Urinary bladder (tissue), 4 donors: ENCODE measurements around the gene POR. TPM values are rescaled to one million over a fixed set of nuclear protein-coding genes. Genes with fewer than 3 reads are reported as not detected.

Experiments used
- DNase-seq: peaks from one replicate; pipeline ENCODE4 v3.0.0-alpha.2; 2015; ENCODE audit errors: extremely low spot score
- H3K27ac ChIP-seq: one replicate; pipeline ENCODE4 v1.5.1; 2013; ENCODE audit warnings: low read depth, mild to moderate bottlenecking, moderate library complexity
- H3K36me3 ChIP-seq: one replicate; pipeline ENCODE4 v1.6.1; 2013; ENCODE audit warnings: mild to moderate bottlenecking, moderate library complexity; ENCODE audit not compliant: insufficient read depth
- H3K4me1 ChIP-seq: one replicate; pipeline ENCODE4 v1.6.1; 2013; ENCODE audit warnings: mild to moderate bottlenecking, moderate library complexity; ENCODE audit not compliant: insufficient read depth
- H3K4me3 ChIP-seq: one replicate; pipeline ENCODE4 v1.5.1; 2013; ENCODE audit warnings: low read depth, low read length
- WGBS: extraction: QIAGEN DNeasy Blood & Tissue Kit; methylation state at CpG from one replicate; pipeline ENCODE4 v1.1.7; 2013; 5-methylcytosine and 5-hydroxymethylcytosine counted together
- polyA plus RNA-seq: library from polyadenylated mRNA; stranded (reverse); fragments of 200-250 nt; gene quantifications from one replicate; pipeline ENCODE4 v1.2.3, GENCODE V29; 2013
- total RNA-seq: library from RNA; depleted of rRNA; stranded (reverse); fragments of >200 nt; gene quantifications from one replicate; pipeline ENCODE4 v1.2.3, GENCODE V29; 2014
- donor health status: healthy with polysubstance abuse.
- donor health status: healthy.

The POR gene
- total and polyA plus RNA-seq, 2 donors, result 33.2 to 103 TPM

- 61% methylated on average over 5 of the region's 5 CpGs for whole genome bisulfite sequencing
- no peak for DNase-seq
- Histone ChIP-seq H3K36me3 (no peaks in the 10 kb centered on the region), H3K4me3 (peak overlapping the region; percentile 83), H3K27ac (no peak overlapping the region), H3K4me1 (peaks cover 4% of the 10 kb centered on the region)
Observed at GRCh38 chr7:75916259-75916658, 1.3 kb downstream of the POR start.

- no peak for DNase-seq
- no peak overlapping the region for H3K4me3 ChIP-seq
- no peak overlapping the region for H3K27ac ChIP-seq
- no peaks in the 10 kb centered on the region for H3K36me3 ChIP-seq
- H3K4me1 ChIP-seq, result peaks cover 4% of the 10 kb centered on the region
- WGBS, result 89% methylated on average over 11 of the region's 11 CpGs
Observed at GRCh38 chr7:75916685-75917634, 2.0 kb downstream of the POR start.

GRCh38 chr7:75920431-75921161, 5.6 kb downstream of the POR start:
- Histone ChIP-seq H3K4me1 (peaks cover 4% of the 10 kb centered on the region), H3K27ac (no peak overlapping the region), H3K4me3 (no peak overlapping the region), H3K36me3 (no peaks in the 10 kb centered on the region)
- WGBS, result 91% methylated on average over 19 of the region's 19 CpGs
- no peak for DNase-seq

- WGBS, result 65% methylated on average over 14 of the region's 14 CpGs
- H3K36me3 ChIP-seq, result no peaks in the 10 kb centered on the region
- H3K4me1 ChIP-seq, result peaks cover 2% of the 10 kb centered on the region
Observed at GRCh38 chr7:75921479-75921878, 6.5 kb downstream of the POR start.

GRCh38 chr7:75922966-75923603, 8.1 kb downstream of the POR start:
- WGBS, result 90% methylated on average over 9 of the region's 9 CpGs
- no peaks in the 10 kb centered on the region for H3K36me3 ChIP-seq
- peaks cover 2% of the 10 kb centered on the region for H3K4me1 ChIP-seq
- H3K4me3 ChIP-seq, result no peak overlapping the region
- DNase-seq, result no peak
- no peak overlapping the region for H3K27ac ChIP-seq

More at GRCh38 chr7:75921479-75921878, 6.5 kb downstream of the POR start:
- H3K27ac ChIP-seq, result no peak overlapping the region
- DNase-seq, result no peak
- no peak overlapping the region for H3K4me3 ChIP-seq

- no peak for DNase-seq
- Histone ChIP-seq H3K4me3 (no peak overlapping the region), H3K36me3 (no peaks in the 10 kb centered on the region), H3K27ac (no peak overlapping the region), H3K4me1 (peaks cover 2% of the 10 kb centered on the region)
- 95% methylated on average over 2 of the region's 2 CpGs for WGBS
Observed at GRCh38 chr7:75924256-75924655, 9.3 kb downstream of the POR start.

GRCh38 chr7:75924889-75925288, 9.9 kb downstream of the POR start:
- Histone ChIP-seq H3K4me3 (no peak overlapping the region), H3K4me1 (peaks cover 2% of the 10 kb centered on the region), H3K36me3 (no peaks in the 10 kb centered on the region), H3K27ac (no peak overlapping the region)
- 93% methylated on average over 2 of the region's 2 CpGs for WGBS
- DNase-seq, result no peak

- Histone ChIP-seq H3K27ac (no peak overlapping the region), H3K36me3 (no peaks in the 10 kb centered on the region), H3K4me3 (no peak overlapping the region), H3K4me1 (no peaks in the 10 kb centered on the region)
- DNase-seq, result no peak
- 81% methylated on average over 10 of the region's 10 CpGs for WGBS
Observed at GRCh38 chr7:75925717-75926435, 10.9 kb downstream of the POR start.

GRCh38 chr7:75928568-75928914, 13.6 kb downstream of the POR start:
- no peak overlapping the region for H3K4me3 ChIP-seq
- H3K4me1 ChIP-seq, result no peaks in the 10 kb centered on the region
- DNase-seq, result no peak
- H3K36me3 ChIP-seq, result no peaks in the 10 kb centered on the region
- no peak overlapping the region for H3K27ac ChIP-seq
- 90% methylated on average over 4 of the region's 4 CpGs for WGBS

- no peak for DNase-seq
- no peak overlapping the region for H3K4me3 ChIP-seq
- no peaks in the 10 kb centered on the region for H3K4me1 ChIP-seq
- no peaks in the 10 kb centered on the region for H3K36me3 ChIP-seq
- no peak overlapping the region for H3K27ac ChIP-seq
- 68% methylated on average over 5 of the region's 5 CpGs for WGBS
Observed at GRCh38 chr7:75931680-75932079, 16.7 kb downstream of the POR start.

- H3K4me3 ChIP-seq, result no peak overlapping the region
- H3K4me1 ChIP-seq, result no peaks in the 10 kb centered on the region
- no peaks in the 10 kb centered on the region for H3K36me3 ChIP-seq
- no peak overlapping the region for H3K27ac ChIP-seq
- 69% methylated on average over 15 of the region's 15 CpGs for WGBS
- no peak for DNase-seq
Observed at GRCh38 chr7:75937958-75938786, 23.2 kb downstream of the POR start.

GRCh38 chr7:75938921-75939320, 24.0 kb downstream of the POR start:
- Histone ChIP-seq H3K4me1 (no peaks in the 10 kb centered on the region), H3K36me3 (no peaks in the 10 kb centered on the region)
- 81% methylated on average over 6 of the region's 6 CpGs for WGBS

More at GRCh38 chr7:75938921-75939320, 24.0 kb downstream of the POR start:
- no peak for DNase-seq
- H3K4me3 ChIP-seq, result no peak overlapping the region
- H3K27ac ChIP-seq, result no peak overlapping the region
